Lower leg skin (tissue), 4 donors: ENCODE measurements around the gene HSD17B11. TPM values are rescaled to one million over a fixed set of nuclear protein-coding genes. Genes with fewer than 3 reads are reported as not detected.
"Not testable (repeated sequence)": the region's sequence is repeated elsewhere in the genome, so short reads cannot be mapped to it uniquely, and the experiment has no call there.

ENCODE experiments used
- DNase-seq, 2 donors: peaks; one replicate each; pipeline ENCODE4 v3.0.0-alpha.2; 2019; ENCODE audit warnings: low spot score in 2 of 2
- H3K4me3 ChIP-seq: fragments of 200-600 bp; sonication (generic); 2 replicates; pipeline ENCODE4 v1.5.1; 2017; ENCODE audit warnings: mild to moderate bottlenecking, low read depth; ENCODE audit not compliant: poor library complexity, severe bottlenecking
- POLR2A ChIP-seq, 2 donors: fragments of 450-650 bp; IDR thresholded peaks; one replicate each; pipeline ENCODE4 v1.6.1; 2016 to 2017; ENCODE audit warnings: antibody characterized with exemption in 2 of 2, mild to moderate bottlenecking in 1 of 2, moderate library complexity in 1 of 2
- WGBS, 2 donors: methylation state at CpG; one replicate each; pipeline ENCODE4 v1.1.5; 2018; 5-methylcytosine and 5-hydroxymethylcytosine counted together
- intact Hi-C: fragments of 100-400 bp; cut with DNase I; formaldehyde crosslinking; loops from one replicate; pipeline ENCODE4 v1.15.0; 2023; ENCODE audit warnings: low total_unique reads
- total RNA-seq, 4 donors: library from RNA; depleted of rRNA; stranded (reverse); fragments of >200 nt; gene quantifications; one replicate each; pipeline ENCODE4 v1.1.0, GENCODE V29; 2016
- TF ChIP-seq, protein P1 (sequence below), 3 donors: fragments of 450-650 bp; IDR thresholded peaks; one replicate each; pipeline ENCODE4 v1.5.1; 2016; ENCODE audit warnings: antibody characterized with exemption in 3 of 3, mild to moderate bottlenecking in 3 of 3, moderate library complexity in 2 of 3

HSD17B11 gene
- total RNA-seq, 4 donors from 2014 or later = 15.3 to 33.6 (median 23.2) TPM

DNA sequence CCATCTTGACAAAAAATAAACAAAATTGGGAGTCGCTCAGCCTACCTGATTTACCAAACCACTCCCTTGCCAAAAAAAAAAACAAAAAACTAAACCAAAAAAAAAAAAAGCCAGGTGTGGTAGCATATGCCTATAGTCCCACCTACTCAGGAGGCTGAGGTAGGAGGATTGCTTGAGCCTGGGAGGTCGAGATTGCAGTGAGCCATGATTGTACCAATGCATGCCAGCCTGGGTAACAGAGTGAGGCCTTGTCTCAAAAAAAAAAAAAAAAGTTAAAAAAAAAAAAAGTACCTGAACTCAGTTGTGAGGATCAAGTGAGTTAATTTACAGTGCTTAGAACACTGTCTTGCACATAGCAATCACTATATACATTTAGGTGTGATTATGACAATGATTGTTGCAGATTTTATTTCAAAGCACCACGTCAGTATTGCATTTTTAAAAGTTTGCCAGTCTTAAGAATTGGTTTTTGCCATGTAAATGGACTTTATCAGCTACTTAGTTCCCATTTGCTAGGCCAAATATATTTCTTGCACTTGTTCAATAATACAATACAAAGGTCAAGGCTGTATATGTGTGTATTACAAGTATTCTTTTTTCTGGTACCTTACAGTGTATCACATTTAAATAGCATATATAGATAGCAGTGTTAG, 36.0 kb upstream of the HSD17B11 start:
- 90 to 92% methylated on average over 3 of the region's 3 CpGs for WGBS, 2 donors
- intact Hi-C loops = loop anchor here (2.0 kb wide), 1 partner anchor 56 kb away; no protein-coding TSS in a partner anchor
- TF ChIP-seq POLR2A (IDR thresholded peaks at IDR 0.05) = no peak
- TF ChIP-seq, protein P1, sequence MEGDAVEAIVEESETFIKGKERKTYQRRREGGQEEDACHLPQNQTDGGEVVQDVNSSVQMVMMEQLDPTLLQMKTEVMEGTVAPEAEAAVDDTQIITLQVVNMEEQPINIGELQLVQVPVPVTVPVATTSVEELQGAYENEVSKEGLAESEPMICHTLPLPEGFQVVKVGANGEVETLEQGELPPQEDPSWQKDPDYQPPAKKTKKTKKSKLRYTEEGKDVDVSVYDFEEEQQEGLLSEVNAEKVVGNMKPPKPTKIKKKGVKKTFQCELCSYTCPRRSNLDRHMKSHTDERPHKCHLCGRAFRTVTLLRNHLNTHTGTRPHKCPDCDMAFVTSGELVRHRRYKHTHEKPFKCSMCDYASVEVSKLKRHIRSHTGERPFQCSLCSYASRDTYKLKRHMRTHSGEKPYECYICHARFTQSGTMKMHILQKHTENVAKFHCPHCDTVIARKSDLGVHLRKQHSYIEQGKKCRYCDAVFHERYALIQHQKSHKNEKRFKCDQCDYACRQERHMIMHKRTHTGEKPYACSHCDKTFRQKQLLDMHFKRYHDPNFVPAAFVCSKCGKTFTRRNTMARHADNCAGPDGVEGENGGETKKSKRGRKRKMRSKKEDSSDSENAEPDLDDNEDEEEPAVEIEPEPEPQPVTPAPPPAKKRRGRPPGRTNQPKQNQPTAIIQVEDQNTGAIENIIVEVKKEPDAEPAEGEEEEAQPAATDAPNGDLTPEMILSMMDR (IDR thresholded peaks at IDR 0.05) = no peak
- no peak overlapping the region for H3K4me3 ChIP-seq
- no peak for DNase-seq

DNA sequence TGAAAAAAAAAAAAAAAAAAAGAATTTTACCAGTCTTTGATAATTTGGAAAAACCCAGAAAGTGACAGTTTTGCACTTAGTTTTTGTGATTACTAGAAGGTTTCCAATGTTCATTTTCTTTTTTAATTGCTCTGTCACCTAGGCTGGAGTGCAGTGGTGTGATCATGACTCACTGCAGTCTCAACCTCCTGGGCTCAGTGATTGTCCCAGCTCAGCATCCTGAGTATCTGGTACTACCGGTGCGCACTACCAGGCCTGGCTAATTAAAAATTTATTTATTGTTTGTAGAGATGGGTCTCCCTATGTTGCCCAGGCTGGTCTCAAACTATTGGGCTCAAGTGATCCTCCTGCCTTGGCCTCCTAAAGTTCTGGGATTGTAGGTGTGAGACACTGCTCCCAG, 34.7 kb upstream of the HSD17B11 start:
- no peak for TF ChIP-seq POLR2A (IDR thresholded peaks at IDR 0.05)
- TF ChIP-seq, protein P1 (IDR thresholded peaks at IDR 0.05) = no peak
- no peak for DNase-seq
- intact Hi-C loops = loop anchor here (2.0 kb wide), 1 partner anchor 55 kb away; no protein-coding TSS in a partner anchor
- no peak overlapping the region for H3K4me3 ChIP-seq
- WGBS, 2 donors = 88 to 89% methylated on average over 2 of the region's 2 CpGs

DNA sequence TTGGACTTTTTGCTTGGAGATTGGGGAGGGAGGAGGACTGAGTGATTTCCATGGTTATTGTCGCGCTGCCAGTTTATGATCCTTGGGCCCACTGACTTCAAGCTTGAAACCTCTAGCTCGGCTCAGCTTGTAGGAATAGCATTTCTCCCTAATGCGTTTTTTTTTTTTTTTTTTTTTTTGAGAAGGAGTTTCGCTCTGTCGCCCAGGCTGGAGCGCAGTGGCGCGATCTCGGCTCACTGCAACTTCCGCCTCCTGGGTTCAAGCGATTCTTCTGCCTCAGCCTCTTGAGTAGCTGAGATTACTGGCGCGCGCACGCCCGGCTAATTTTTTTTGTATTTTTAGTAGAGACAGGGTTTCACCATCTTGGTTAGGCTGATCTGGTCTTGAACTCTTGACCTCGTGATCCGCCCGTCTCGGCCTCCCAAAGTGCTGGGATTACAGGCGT, 33.1 kb upstream of the HSD17B11 start:
- intact Hi-C loops, H3K4me3 ChIP-seq, DNase-seq: not testable (repeated sequence)
- WGBS, 2 donors = 90 to 93% methylated on average over 22 of the region's 22 CpGs

DNA sequence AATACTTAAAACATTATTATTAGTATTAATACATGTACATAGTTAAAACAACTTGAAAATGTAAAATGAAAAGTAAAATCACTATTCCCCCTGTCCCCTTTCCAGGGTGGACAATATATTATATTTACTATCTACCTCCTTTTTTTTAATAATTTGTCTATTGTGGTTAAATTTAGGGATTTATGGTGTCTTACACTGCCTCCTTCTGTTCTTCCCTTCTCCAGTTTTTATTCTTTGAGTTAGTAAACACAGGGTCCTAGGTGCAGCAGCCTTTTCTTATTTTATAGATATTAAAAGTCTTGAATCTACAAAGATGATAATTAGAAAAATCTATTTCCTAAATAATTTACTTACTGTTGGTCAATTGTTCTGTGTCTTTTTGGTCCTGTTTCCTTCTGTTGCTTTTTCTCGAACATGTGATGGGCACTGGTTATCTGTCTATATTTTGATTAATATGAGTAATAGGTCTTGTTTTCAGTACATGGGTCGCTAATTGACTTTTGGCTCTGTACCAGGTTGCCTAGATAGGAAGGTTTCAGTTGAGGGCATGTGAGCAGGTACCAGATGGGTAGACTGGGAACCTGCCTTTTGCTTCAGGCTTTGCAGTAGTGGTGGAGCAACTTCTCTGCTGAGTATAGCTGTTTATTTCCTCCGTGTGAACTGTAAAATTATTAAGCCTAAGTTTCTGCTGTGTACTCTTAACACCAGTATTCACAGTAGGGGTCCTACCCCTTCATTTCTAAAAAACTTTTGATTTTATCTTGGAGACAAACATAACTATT, 32.5 kb upstream of the HSD17B11 start:
- intact Hi-C loops = no loop called here
- 13 to 16% methylated on average over 3 of the region's 3 CpGs for WGBS, 2 donors
- no peak for DNase-seq
- no peak overlapping the region for H3K4me3 ChIP-seq
- no peak for TF ChIP-seq POLR2A (IDR thresholded peaks at IDR 0.05)
- TF ChIP-seq, protein P1 (IDR thresholded peaks at IDR 0.05) = no peak

DNA sequence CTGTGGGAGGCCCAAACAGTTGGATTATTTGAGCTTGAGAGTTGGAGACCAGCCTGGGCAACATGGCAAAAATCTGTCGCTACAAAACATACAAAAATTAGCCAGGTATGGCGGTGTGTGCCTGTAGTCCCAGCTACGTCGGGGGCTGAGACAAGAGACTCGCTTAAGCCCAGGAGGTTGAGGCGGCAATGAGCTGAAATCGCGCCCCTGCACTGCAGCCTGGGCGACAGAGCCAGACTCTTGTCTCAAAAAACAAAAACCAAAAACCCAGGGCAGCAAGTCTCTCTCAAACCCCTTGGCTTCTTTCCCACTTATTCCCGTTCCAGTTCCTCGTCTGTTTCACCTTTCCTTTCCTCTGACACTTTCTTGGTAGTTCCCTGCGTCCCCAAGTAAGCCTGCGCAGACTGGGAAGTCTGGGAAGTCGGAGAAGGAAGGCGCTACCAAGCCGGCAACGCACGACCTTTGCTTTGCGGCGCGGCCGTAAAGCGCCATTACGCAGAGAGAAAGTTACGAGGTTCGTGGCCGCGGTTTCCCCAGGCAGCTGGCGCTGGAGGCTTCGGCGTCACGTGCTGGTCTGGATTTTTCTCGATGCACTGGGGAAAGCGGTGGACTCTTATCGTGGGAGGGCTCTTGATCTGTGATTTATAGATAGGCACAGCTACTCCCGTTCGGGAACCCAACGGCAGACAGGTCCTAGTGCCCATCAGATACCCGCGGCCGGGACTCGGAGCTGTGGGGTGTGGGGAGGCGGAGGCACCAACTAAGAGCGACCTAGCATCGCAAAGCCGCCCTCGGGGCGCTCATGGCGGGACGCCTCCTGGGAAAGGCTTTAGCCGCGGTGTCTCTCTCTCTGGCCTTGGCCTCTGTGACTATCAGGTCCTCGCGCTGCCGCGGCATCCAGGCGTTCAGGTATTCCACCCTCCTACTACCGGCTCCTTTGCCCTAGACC, 31.4 kb upstream of the HSD17B11 start, which contains the start of gene NUDT9:
Gene NUDT9, plus strand, starts transcription at position 470 of the 949 bp plus-strand sequence. Its CDS starts 333 bp downstream, at position 803.
- WGBS, 2 donors = 0 to 1% methylated on average over 38 to 55 of the region's 58 CpGs
- peak in 1 of 2 donors; percentile 6 for TF ChIP-seq POLR2A (IDR thresholded peaks at IDR 0.05)
- TF ChIP-seq, protein P1 (IDR thresholded peaks at IDR 0.05) = no peak
- peak within 1 kb of the TSS; percentile 74 for H3K4me3 ChIP-seq
- intact Hi-C loops = no loop called here
- peak; percentile 96 to 99 for DNase-seq
